GM19468 (cell line): ENCODE measurements around the gene PDGFRB.

ENCODE experiments used
- ATAC-seq: cut with Tn5 transposase; IDR thresholded peaks from one replicate; pipeline ENCODE4 v1.9.1; 2021; ENCODE audit warnings: mild to moderate bottlenecking, moderate library complexity, moderate number of reproducible peaks; ENCODE audit not compliant: unreplicated experiment; ENCODE audit errors: extremely low read depth

The PDGFRB gene

GRCh38 chr5:150075233-150075632 lies 80.4 kb downstream of the PDGFRB start:
- ATAC-seq, result no peak

GRCh38 chr5:150073677-150074076 lies 82.0 kb downstream of the PDGFRB start:
- no peak for ATAC-seq

GRCh38 chr5:150073086-150073625 lies 82.5 kb downstream of the PDGFRB start:
- ATAC-seq, result no peak

- ATAC-seq, result no peak
Observed at GRCh38 chr5:150070821-150071220, 84.8 kb downstream of the PDGFRB start.

GRCh38 chr5:150069672-150070627 lies 85.7 kb downstream of the PDGFRB start:
- ATAC-seq, result no peak

GRCh38 chr5:150068961-150069645 lies 86.5 kb downstream of the PDGFRB start:
- no peak for ATAC-seq

- no peak for ATAC-seq
Observed at GRCh38 chr5:150068472-150068871, 87.2 kb downstream of the PDGFRB start.

- ATAC-seq, result no peak
Observed at GRCh38 chr5:150068071-150068470, 87.6 kb downstream of the PDGFRB start.

- ATAC-seq, result no peak
Observed at GRCh38 chr5:150067405-150067960, 88.2 kb downstream of the PDGFRB start.

GRCh38 chr5:150066901-150067396 lies 88.7 kb downstream of the PDGFRB start:
- ATAC-seq, result no peak

- no peak for ATAC-seq
Observed at GRCh38 chr5:150066436-150066835, 89.2 kb downstream of the PDGFRB start.

GRCh38 chr5:150065886-150066285 lies 89.8 kb downstream of the PDGFRB start:
- ATAC-seq, result no peak

GRCh38 chr5:150065346-150065745 lies 90.3 kb downstream of the PDGFRB start:
- no peak for ATAC-seq

- no peak for ATAC-seq
Observed at GRCh38 chr5:150064681-150065220, 90.9 kb downstream of the PDGFRB start.
